Activated CD4-positive, alpha-beta T cell treated with anti-CD3 and anti-CD28 coated beads, Interleukin-2, amount 10 ng/mL, durations not matched to agents 7 days and 5 days (primary cell): ENCODE measurements around the gene ABCA3. TPM values are rescaled to one million over a fixed set of nuclear protein-coding genes. Genes with fewer than 3 reads are reported as not detected.
"Not testable (repeated sequence)": the region's sequence is repeated elsewhere in the genome, so short reads cannot be mapped to it uniquely, and the experiment has no call there.

Experiments used
- CTCF ChIA-PET: fragments of 350-600 bp; sonication (Branson Sonifier 250); formaldehyde crosslinking; loops from one replicate; lab custom pipeline; 2021; ENCODE audit warnings: antibody characterized with exemption; lab: Charles Lee
- POLR2A ChIA-PET: fragments of 350-600 bp; sonication (Branson Sonifier 250); formaldehyde crosslinking; loops from one replicate; lab custom pipeline; 2021; ENCODE audit warnings: antibody characterized with exemption; lab: Charles Lee
- DNase-seq: peaks from one replicate; pipeline ENCODE4 v3.0.0-alpha.2; 2020
- H3K27ac Mint-ChIP-seq: one replicate; pipeline ENCODE4 v1.8.0; 2021; ENCODE audit warnings: mild to moderate bottlenecking, moderate library complexity, mixed read lengths
- H3K27me3 Mint-ChIP-seq: one replicate; pipeline ENCODE4 v1.8.0; 2021; ENCODE audit warnings: mixed read lengths
- H3K36me3 Mint-ChIP-seq: one replicate; pipeline ENCODE4 v1.8.0; 2021; ENCODE audit warnings: low read depth, mixed read lengths
- H3K4me1 Mint-ChIP-seq: one replicate; pipeline ENCODE4 v1.8.0; 2021; ENCODE audit warnings: mixed read lengths
- H3K4me3 Mint-ChIP-seq: one replicate; pipeline ENCODE4 v1.8.0; 2021; ENCODE audit warnings: mild to moderate bottlenecking, moderate library complexity, mixed read lengths
- H3K9me3 Mint-ChIP-seq: one replicate; pipeline ENCODE4 v1.8.0; 2021; ENCODE audit warnings: mixed read lengths
- total RNA-seq, 2 experiments: library from RNA; stranded (reverse); gene quantifications; one replicate each; pipeline ENCODE4 v1.2.3, GENCODE V29; 2021

ABCA3 gene
- 1 to 10 TPM; 5.0 to 6.0 TPM for total RNA-seq

DNA sequence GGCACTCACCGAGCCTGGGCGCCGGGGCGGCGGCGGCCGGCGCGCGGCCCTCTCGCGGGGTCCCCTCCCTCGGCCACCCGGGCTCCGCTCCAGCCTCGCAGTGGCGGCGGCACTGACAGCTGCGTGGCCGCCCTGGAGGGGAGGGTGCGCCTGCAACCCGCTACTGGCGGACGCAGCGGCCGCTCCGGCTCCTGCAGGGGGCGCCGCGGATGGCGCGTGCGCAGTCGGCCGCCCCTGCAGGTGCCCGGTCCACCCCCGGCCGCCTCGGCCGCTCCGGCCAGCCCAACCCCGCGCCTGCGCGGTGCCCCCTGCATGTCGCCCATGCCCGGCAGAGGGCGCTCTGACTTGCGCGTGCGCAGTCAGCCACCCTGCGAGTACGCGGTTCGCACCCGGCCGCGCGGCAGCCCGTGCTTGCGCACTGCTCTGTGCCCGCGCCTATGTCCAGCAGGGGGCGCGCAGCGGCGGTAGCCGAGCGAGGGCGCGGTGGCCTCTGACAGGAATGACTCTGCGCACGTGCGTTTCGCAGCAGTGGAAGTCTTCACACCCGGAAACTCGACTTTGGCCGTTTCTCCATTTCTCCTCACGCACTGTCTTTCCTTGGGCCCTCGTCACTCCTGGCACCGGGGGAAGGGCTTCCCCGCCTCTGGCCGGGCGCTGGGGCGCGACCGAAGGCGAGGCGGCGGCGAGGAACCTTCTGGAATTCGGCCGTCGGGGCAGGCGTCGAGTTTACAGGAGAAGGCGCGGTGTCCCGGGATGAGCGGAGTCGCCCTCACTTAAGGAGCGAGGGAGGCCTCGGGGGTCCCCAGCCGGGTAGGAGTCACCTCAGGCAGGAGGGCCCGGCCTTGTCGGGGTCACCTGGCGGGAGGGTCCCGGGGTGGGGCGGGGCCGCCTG is at the start of gene ABCA3:
Gene ABCA3, minus strand, starts transcription at position 165 of the 892 bp plus-strand sequence. CDS start 14,262 bp downstream, outside the sequence.
- Mint-ChIP-seq H3K9me3 (no peaks in the 10 kb centered on the region), H3K27ac (peak within 1 kb of the TSS; percentile 76), H3K4me1 (peaks cover 10% of the 10 kb centered on the region), H3K36me3 (peaks cover 2% of the 10 kb centered on the region), H3K27me3 (peaks cover 22% of the 10 kb centered on the region), H3K4me3 (peak within 1 kb of the TSS; percentile 76)
- ChIA-PET POLR2A (no interaction called here), CTCF (interaction anchor here (0.7 to 1.4 kb wide), 7 partner anchors 13 to 179 kb away, joined by 3 to 5 read pairs (median 3); partner anchors contain the start of gene AMDHD2)
- DNase-seq: peak; percentile 94

DNA sequence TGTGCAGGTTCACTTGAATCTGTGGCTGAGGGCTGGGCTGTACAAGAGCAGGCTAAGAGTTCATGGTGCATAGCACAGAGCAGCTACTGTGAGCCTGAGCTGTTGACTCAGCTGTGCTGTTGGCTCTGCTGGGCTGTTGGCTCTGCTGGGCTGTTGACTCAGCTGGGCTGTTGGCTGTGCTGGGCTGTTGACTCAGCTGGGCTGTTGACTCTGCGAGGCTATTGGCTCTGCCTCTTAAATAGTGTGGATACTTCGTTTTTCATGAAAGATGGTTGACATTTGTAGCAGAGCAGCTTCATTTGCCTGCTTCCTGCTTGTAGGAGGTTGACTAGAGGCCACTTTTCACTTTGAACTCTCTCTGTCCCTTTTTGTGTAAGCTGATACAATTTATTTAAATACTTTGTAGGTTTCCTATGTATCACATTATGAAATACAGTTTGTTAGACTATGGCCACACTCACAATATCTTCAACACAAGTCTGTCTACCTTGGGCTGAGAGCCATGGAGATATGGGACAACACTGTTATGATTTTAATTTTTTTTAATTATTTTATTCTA is 48.4 kb upstream of the ABCA3 start:
- Mint-ChIP-seq H3K27ac (no peak overlapping the region), H3K27me3 (peaks cover 3% of the 10 kb centered on the region), H3K9me3 (no peaks in the 10 kb centered on the region), H3K36me3 (no peaks in the 10 kb centered on the region), H3K4me3 (no peak overlapping the region), H3K4me1 (peaks cover 4% of the 10 kb centered on the region)
- ChIA-PET CTCF (interaction anchor here (0.6 to 1.6 kb wide), 3 partner anchors 15 to 89 kb away, joined by 3 to 5 read pairs (median 3); no protein-coding TSS in a partner anchor), POLR2A (no interaction called here)
- no peak for DNase-seq

DNA sequence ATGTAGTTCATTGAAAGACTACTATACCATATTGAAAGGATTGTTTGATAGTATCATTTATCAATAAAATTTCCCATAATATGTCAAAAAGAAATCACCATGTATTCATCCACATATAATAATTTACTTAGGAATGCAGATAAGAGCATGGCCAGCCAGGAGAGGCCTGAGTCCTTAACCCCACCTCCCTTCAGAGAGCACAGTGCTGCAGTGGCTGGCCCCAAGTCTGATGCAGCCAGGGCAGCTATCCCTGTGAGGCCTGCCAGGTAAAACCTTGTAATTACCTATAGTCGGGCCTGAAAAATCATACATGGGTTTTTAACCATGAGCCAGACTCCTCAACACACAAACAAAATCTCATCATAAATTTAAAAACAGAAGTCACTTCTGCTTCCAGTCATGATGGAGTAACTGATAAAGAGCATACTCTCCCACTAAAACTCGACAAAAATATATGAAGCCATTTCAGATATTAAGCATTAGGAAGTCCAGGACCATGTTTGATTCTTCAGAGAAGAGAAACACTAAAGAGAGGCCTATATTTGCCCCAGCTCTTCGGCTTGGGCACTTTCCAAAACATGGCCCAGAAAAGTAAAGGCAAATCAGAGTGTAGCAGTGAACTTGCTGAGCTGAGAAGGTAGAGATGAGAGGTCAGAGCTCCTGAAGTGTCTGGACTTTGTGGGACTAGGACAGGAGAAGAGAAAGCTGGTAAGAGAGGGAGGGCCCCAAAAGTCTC is 47.8 kb upstream of the ABCA3 start:
- Mint-ChIP-seq H3K27ac (no peak overlapping the region), H3K36me3 (no peaks in the 10 kb centered on the region), H3K4me1 (peaks cover 4% of the 10 kb centered on the region), H3K27me3 (peaks cover 2% of the 10 kb centered on the region), H3K9me3 (no peaks in the 10 kb centered on the region), H3K4me3 (no peak overlapping the region)
- ChIA-PET CTCF (interaction anchor here (0.6 to 1.6 kb wide), 3 partner anchors 14 to 89 kb away, joined by 3 to 5 read pairs (median 3); no protein-coding TSS in a partner anchor), POLR2A (no interaction called here)
- DNase-seq: no peak

DNA sequence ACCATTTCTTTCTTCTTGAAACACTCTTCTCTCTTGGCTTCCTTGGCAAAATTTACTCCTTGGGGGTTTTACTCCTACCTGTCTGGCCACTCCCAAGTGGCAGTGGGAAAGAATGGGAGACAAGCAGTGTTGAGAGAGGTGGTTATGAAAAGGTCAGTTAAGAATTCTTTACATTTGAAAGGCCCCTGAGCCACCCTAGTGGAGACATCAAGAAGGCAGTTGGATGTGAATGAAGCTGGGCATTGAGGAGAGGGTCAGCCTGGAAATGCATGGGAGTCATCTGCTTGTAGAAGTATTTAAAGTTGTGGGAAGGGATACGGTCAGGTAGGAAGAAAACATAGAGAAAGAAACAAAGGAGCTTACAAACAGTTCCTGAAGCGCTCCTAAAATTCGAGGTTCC is 46.5 kb upstream of the ABCA3 start:
- ChIA-PET POLR2A (interaction anchor here (0.8 kb wide), 1 partner anchor 30 kb away, joined by 4 read pairs; no protein-coding TSS in a partner anchor), CTCF (no interaction called here)
- Mint-ChIP-seq H3K4me1 (peaks cover 4% of the 10 kb centered on the region), H3K27me3 (peaks cover 6% of the 10 kb centered on the region), H3K4me3 (no peak overlapping the region), H3K27ac (no peak overlapping the region), H3K9me3 (no peaks in the 10 kb centered on the region), H3K36me3 (no peaks in the 10 kb centered on the region)
- DNase-seq: no peak

DNA sequence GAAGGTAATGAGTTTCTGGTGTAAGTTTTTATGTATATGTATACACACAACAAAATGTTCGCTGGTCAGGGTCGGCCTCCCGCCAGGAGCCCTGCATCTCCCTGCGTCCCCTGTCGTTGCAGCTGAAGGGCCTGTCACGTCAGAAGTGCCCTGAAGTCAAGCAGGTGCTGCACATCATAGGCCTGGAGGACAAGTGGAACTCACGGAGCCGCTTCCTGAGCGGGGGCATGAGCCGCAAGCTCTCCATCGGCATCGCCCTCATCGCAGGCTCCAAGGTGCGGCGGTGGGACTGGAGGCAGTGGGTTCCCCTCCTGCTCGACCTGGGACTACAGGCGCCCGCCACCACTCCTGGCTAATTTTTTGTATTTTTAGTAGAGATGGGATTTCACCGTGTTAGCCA is 45.5 kb upstream of the ABCA3 start:
- H3K27me3 Mint-ChIP-seq, H3K27ac Mint-ChIP-seq, DNase-seq, H3K4me1 Mint-ChIP-seq, POLR2A ChIA-PET, H3K36me3 Mint-ChIP-seq, CTCF ChIA-PET, H3K4me3 Mint-ChIP-seq, H3K9me3 Mint-ChIP-seq: not testable (repeated sequence)

DNA sequence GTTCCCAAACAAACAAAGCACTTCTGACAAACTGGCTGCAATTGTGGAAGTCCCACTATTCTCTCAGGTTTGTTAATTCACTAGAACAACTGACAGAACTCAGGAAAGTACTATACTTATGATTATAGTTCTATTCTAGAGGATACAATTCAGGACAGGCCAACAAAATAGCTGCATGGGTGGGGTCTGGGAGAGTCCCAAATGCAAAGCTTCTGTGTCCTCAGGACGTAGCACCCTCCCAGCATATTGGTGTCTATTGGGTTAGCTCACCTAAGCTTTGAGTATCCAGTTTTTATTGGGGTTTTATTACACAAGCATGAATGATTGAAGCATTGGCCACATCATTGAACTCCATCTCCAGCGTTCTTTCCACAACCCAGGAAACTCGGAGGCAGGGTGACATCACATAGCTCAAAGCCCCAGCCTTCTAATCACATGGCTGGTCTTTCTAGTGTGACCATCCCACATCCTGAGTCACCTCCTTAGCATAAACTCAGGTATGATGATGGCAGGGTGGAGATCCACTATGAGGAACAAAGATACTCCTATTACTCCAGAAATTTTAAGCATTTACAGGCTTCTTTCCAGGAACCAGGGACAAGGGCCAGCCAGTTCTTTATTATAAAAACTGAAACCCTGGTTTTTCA is 44.8 kb upstream of the ABCA3 start:
- Mint-ChIP-seq H3K27ac (no peak overlapping the region), H3K4me1 (peaks cover 4% of the 10 kb centered on the region), H3K27me3 (peaks cover 6% of the 10 kb centered on the region), H3K4me3 (no peak overlapping the region), H3K36me3 (no peaks in the 10 kb centered on the region), H3K9me3 (no peaks in the 10 kb centered on the region)
- ChIA-PET POLR2A (no interaction called here), CTCF (no interaction called here)
- no peak for DNase-seq

DNA sequence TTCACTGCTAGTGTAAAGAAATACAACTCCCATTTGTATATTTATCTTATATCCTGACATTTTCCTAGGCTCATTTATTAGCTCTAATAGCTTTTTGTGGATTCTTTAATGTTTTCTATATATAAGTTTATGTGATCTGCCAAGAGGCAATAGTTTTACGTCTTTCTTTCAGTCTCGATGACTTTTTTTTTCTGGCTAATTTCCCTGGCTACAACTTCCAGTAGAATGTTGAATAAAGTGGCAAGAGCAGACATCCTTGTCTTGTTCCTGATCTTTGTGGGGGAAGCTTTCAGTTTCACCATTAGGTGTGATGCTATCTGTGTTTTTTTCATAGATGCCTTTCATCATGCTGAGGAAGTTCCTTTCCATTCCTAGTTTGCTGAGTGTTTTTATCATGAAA is 43.9 kb upstream of the ABCA3 start:
- ChIA-PET CTCF (interaction anchor here (0.6 kb wide), 2 partner anchors 21 to 55 kb away, joined by 3 to 4 read pairs; no protein-coding TSS in a partner anchor), POLR2A (no interaction called here)
- no peaks in the 10 kb centered on the region for H3K36me3 Mint-ChIP-seq
- H3K27me3 Mint-ChIP-seq: peaks cover 6% of the 10 kb centered on the region
- H3K4me1 Mint-ChIP-seq: peaks cover 4% of the 10 kb centered on the region
- no peak overlapping the region for H3K27ac Mint-ChIP-seq
- DNase-seq: no peak
- H3K4me3 Mint-ChIP-seq: no peak overlapping the region
- H3K9me3 Mint-ChIP-seq: no peaks in the 10 kb centered on the region

DNA sequence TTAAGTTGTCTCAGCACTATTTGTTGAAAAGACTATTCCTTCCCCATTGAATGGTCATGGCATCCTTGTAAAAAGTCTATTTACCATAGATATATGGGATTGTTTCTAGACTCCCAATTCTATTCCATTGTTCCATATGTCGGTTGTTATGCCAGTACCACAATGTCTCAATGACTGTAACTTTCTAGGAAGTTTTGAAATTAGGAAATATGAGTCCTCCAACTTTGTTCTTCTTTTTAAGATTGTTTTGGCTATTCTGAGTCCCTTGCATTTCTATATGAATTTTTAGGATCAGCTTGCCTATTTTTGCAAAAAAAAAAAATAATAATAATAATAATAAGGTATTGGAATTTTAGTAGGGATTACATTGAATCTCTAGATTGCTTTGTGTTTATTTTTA is 43.0 kb upstream of the ABCA3 start:
- CTCF ChIA-PET: no interaction called here
- H3K4me1 Mint-ChIP-seq: peaks cover 4% of the 10 kb centered on the region
- H3K36me3 Mint-ChIP-seq: no peaks in the 10 kb centered on the region
- peaks cover 6% of the 10 kb centered on the region for H3K27me3 Mint-ChIP-seq
- no peak for DNase-seq
- no peak overlapping the region for H3K4me3 Mint-ChIP-seq
- POLR2A ChIA-PET: no interaction called here
- no peaks in the 10 kb centered on the region for H3K9me3 Mint-ChIP-seq
- no peak overlapping the region for H3K27ac Mint-ChIP-seq

DNA sequence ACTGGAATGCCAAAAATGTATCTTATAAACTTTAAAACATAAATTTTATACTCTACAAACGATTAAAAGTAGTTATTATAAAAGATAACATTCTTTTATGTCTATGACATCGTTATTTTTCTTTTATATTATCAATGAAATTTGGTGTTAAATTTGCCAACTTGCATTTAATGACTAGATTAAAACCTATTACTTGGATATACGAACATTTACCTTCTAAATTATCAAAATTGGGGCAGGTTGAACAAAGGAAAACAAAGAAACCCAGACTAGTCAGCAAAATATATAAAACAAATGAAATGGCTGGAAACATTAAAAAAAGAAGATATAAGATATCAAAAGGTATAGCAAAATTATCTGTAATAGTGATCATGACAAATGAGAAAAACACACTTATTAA is 34.1 kb upstream of the ABCA3 start:
- Mint-ChIP-seq H3K4me3 (no peak overlapping the region), H3K27ac (no peak overlapping the region), H3K27me3 (peaks cover 31% of the 10 kb centered on the region), H3K4me1 (no peaks in the 10 kb centered on the region), H3K9me3 (no peaks in the 10 kb centered on the region), H3K36me3 (no peaks in the 10 kb centered on the region)
- CTCF ChIA-PET: interaction anchor here (1.6 kb wide), 1 partner anchor 15 kb away, joined by 5 read pairs; no protein-coding TSS in a partner anchor
- no peak for DNase-seq
- POLR2A ChIA-PET: no interaction called here

DNA sequence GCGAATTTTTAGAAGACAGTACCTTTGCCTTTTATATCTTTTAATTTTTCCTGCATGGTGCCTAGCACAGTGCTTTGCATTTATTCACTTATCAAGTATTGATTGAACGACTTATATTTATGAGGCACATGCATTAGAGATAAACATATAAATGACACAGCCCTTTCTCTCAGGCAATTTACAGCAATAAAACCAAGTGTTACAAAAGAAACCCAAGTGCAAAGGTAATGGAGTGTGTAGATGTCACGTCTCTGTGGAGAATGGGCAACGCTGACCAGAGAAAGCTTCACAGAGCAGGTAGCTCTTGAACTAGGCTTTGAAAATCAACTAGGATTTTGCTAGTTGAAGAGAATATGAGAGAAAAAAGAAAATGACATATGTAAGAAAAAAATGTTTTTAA is 32.6 kb upstream of the ABCA3 start:
- ChIA-PET CTCF (interaction anchor here (1.6 kb wide), 1 partner anchor 16 kb away, joined by 5 read pairs; no protein-coding TSS in a partner anchor), POLR2A (no interaction called here)
- Mint-ChIP-seq H3K4me3 (no peak overlapping the region), H3K27me3 (peaks cover 33% of the 10 kb centered on the region), H3K9me3 (no peaks in the 10 kb centered on the region), H3K4me1 (no peaks in the 10 kb centered on the region), H3K36me3 (no peaks in the 10 kb centered on the region), H3K27ac (no peak overlapping the region)
- DNase-seq: no peak

DNA sequence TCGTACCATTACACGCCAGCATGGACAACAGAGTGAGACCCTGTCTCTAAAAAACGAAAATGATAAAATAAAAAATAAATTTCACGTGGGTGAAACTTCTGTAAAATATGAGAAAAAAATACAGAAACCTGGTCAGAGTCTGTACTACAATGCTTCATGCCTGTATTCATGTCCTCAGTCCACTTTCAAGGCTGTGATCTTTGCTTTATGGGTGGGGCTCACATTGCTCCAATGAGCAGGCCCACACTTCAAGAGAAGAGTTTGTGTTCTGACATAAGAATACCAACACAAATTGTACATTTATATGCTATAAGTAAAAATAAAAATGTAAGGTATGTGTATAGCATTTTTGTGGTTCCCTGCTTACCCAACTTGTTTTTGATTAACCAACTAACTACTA is 32.2 kb upstream of the ABCA3 start:
- H3K27ac Mint-ChIP-seq: no peak overlapping the region

DNA sequence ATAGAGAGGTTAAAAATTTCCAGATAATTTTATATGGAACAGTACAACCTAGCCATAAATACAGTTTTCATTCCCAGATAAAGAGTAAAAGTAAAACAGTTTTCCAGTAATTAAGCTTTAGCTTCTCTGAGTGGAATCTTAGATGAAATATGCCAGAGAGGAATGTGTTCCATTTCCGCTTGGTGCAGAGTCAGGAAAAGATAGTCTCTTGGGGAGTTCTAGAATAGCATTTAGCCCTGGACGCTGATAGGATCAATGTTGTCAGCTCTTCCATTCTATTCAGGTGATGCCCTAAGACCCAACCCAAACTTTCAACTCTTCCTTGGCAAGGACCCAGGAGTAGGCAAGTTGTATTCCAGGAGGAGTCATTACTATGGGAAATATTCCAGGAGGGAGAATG is 30.9 kb upstream of the ABCA3 start:
- H3K4me1 Mint-ChIP-seq: no peaks in the 10 kb centered on the region
- H3K9me3 Mint-ChIP-seq: no peaks in the 10 kb centered on the region
- H3K27me3 Mint-ChIP-seq: peaks cover 40% of the 10 kb centered on the region
- no peak overlapping the region for H3K27ac Mint-ChIP-seq
- ChIA-PET CTCF (no interaction called here), POLR2A (no interaction called here)
- H3K4me3 Mint-ChIP-seq: no peak overlapping the region
- no peak for DNase-seq
- H3K36me3 Mint-ChIP-seq: no peaks in the 10 kb centered on the region

More for the DNA sequence above, 32.2 kb upstream of the ABCA3 start:
- H3K9me3 Mint-ChIP-seq: no peaks in the 10 kb centered on the region
- H3K27me3 Mint-ChIP-seq: peaks cover 35% of the 10 kb centered on the region
- ChIA-PET CTCF (no interaction called here), POLR2A (no interaction called here)
- H3K4me3 Mint-ChIP-seq: no peak overlapping the region
- H3K4me1 Mint-ChIP-seq: no peaks in the 10 kb centered on the region
- DNase-seq: no peak
- no peaks in the 10 kb centered on the region for H3K36me3 Mint-ChIP-seq
